Mammary epithelial cell (primary cell): ENCODE data around the gene STARD10.

Source experiments
- CTCF ChIP-seq, 2 donors: IDR thresholded peaks in 1 of 2; conservative IDR thresholded peaks in 1 of 2; 2 replicates each; pipeline ENCODE4 v1.5.1; 2011 to 2012; ENCODE audit warnings: inconsistent platforms in 2 of 2, low read length in 2 of 2, mild to moderate bottlenecking in 2 of 2, control low read depth in 1 of 2, low read depth in 1 of 2; ENCODE audit not compliant: insufficient read depth in 1 of 2; ENCODE audit errors: extremely low read depth in 1 of 2
- EZH2 ChIP-seq: IDR thresholded peaks from 2 replicates; pipeline ENCODE4 v1.6.1; 2012; ENCODE audit warnings: low read length, inconsistent platforms, borderline replicate concordance

DNA sequence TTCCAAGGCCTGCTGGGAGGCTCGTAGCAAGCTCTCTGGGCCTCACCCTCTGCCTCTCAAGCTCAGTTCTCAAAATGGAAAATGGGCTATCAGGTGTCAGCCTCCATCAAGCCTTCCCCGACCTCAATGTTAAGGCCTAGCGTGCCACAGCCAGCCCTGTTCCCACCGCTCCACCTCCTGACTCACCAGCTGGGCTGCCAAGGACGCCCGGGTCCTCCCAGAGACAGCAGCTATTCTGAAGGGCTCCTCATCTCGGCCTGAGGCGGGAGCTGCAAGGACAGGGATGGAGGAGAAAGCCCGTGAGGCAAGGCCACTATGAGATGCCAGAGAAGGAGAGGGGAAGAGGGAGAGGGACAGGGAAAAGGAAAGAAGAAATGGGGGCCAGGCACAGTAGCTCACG is 61.5 kb downstream of the STARD10 start:
- TF ChIP-seq CTCF (conservative IDR thresholded peaks at IDR 0.05 in 1 of 2, IDR thresholded peaks at IDR 0.05 in 1 of 2; ENCODE audit: extremely low read depth in 1 of 2, insufficient read depth in 1 of 2, low read depth in 1 of 2, low read length in 2 of 2) (no peak), EZH2 (no peak)
